B cell (primary cell): ENCODE results near the gene PCGF3. TPM values are rescaled to one million over a fixed set of nuclear protein-coding genes. Genes with fewer than 3 reads are reported as not detected.
"Not testable (repeated sequence)": the region's sequence is repeated elsewhere in the genome, so short reads cannot be mapped to it uniquely, and the experiment has no call there.

Source experiments
- ATAC-seq: fragments of 200-7000 bp; cut with Tn5 transposase; one replicate; pipeline ENCODE4 v1.10.0; 2021; ENCODE audit warnings: low read depth, mild to moderate bottlenecking, moderate number of reproducible peaks, moderate library complexity
- CTCF ChIA-PET: fragments of 350-600 bp; sonication (Branson Sonifier 250); formaldehyde crosslinking; loops from one replicate; lab custom pipeline; 2021; ENCODE audit warnings: antibody characterized with exemption, inconsistent platforms; lab: Charles Lee
- POLR2A ChIA-PET: fragments of 350-600 bp; sonication (Branson Sonifier 250); formaldehyde crosslinking; loops from one replicate; lab custom pipeline; 2021; ENCODE audit warnings: antibody characterized with exemption; lab: Charles Lee
- DNase-seq: peaks from one replicate; pipeline ENCODE4 v3.0.0; 2013
- H2AFZ ChIP-seq: 2 replicates; pipeline ENCODE4 v1.6.1; 2012; ENCODE audit warnings: mild to moderate bottlenecking, low read depth, low read length; ENCODE audit not compliant: insufficient read depth, poor library complexity, severe bottlenecking
- H3K27ac ChIP-seq, 2 donors: 1 replicate in 1 of 2; 2 replicates in 1 of 2; pipeline ENCODE4 v1.5.1; 2012 to 2013; ENCODE audit warnings: low read length in 2 of 2, mild to moderate bottlenecking in 2 of 2, moderate library complexity in 1 of 2
- H3K27me3 ChIP-seq, 4 experiments: fragments of 200-600 bp in 1 of 4; sonication (generic) in 1 of 4; replicated peaks in 1 of 4; 1 replicate in 2 of 4; 2 replicates in 2 of 4; pipeline versions ENCODE4 v1.6.1 to v1.7.0; 2013 to 2016; ENCODE audit warnings: low read length in 3 of 4, mild to moderate bottlenecking in 2 of 4, mixed read lengths in 1 of 4, moderate library complexity in 1 of 4; ENCODE audit not compliant: insufficient read depth in 4 of 4, control insufficient read depth in 3 of 4; ENCODE audit errors: control extremely low read depth in 1 of 4
- H3K36me3 ChIP-seq, 2 experiments: replicated peaks in 1 of 2; 1 replicate in 1 of 2; 2 replicates in 1 of 2; pipeline versions ENCODE4 v1.6.1 to v1.7.1; 2013; ENCODE audit warnings: low read length in 1 of 2; ENCODE audit not compliant: insufficient read depth in 2 of 2, control insufficient read depth in 1 of 2; ENCODE audit errors: control extremely low read depth in 1 of 2, extremely low read depth in 1 of 2
- H3K4me1 ChIP-seq, 2 donors: fragments of 200-600 bp in 1 of 2; sonication (generic) in 1 of 2; 1 replicate in 1 of 2; 2 replicates in 1 of 2; pipeline versions ENCODE4 v1.5.1 to v1.6.1; 2013 to 2017; ENCODE audit warnings: low read length in 2 of 2; ENCODE audit not compliant: control insufficient read depth in 2 of 2, insufficient read depth in 2 of 2
- H3K4me2 ChIP-seq: replicated peaks from 2 replicates; pipeline ENCODE3; 2012; ENCODE audit warnings: mild to moderate bottlenecking, low read depth, low read length; ENCODE audit not compliant: poor library complexity, severe bottlenecking
- H3K4me3 ChIP-seq, 5 experiments: fragments of 200-600 bp in 1 of 5; sonication (generic) in 1 of 5; 1 replicate in 3 of 5; 2 replicates in 2 of 5; pipeline versions ENCODE4 v1.5.1 to v1.7.0; 2011 to 2016; ENCODE audit warnings: low read length in 4 of 5, mild to moderate bottlenecking in 4 of 5, low read depth in 2 of 5, control low read depth in 1 of 5, moderate library complexity in 1 of 5; ENCODE audit not compliant: insufficient read depth in 1 of 5; ENCODE audit errors: control extremely low read depth in 1 of 5, extremely low read depth in 1 of 5
- H3K79me2 ChIP-seq: fragments of 200-600 bp; sonication (generic); one replicate; pipeline ENCODE4 v1.6.0; 2016; ENCODE audit warnings: low read length; ENCODE audit not compliant: control insufficient read depth, insufficient read depth
- H3K9ac ChIP-seq: fragments of 200-600 bp; sonication (generic); 2 replicates; pipeline ENCODE4 v1.6.1; 2017; ENCODE audit warnings: mild to moderate bottlenecking, low read length, moderate library complexity
- H3K9me3 ChIP-seq, 3 donors: one replicate each; pipeline versions ENCODE4 v1.6.1 to v1.7.1; 2013; ENCODE audit warnings: low read length in 2 of 3; ENCODE audit not compliant: control insufficient read depth in 2 of 3, insufficient read depth in 1 of 3; ENCODE audit errors: control extremely low read depth in 1 of 3
- H4K20me1 ChIP-seq: 2 replicates; pipeline ENCODE4 v1.6.0; 2012; ENCODE audit warnings: mild to moderate bottlenecking, low read length; ENCODE audit not compliant: insufficient read depth, control insufficient read depth, poor library complexity, severe bottlenecking
- H3K27ac Mint-ChIP-seq: one replicate; pipeline ENCODE4 v1.8.0; 2021; ENCODE audit warnings: mixed read lengths
- H3K27me3 Mint-ChIP-seq: one replicate; pipeline ENCODE4 v1.8.0; 2021; ENCODE audit warnings: mixed read lengths
- H3K4me1 Mint-ChIP-seq: one replicate; pipeline ENCODE4 v1.8.0; 2021; ENCODE audit warnings: mixed read lengths
- H3K4me3 Mint-ChIP-seq: one replicate; pipeline ENCODE4 v1.8.0; 2021; ENCODE audit warnings: mixed read lengths
- H3K9me3 Mint-ChIP-seq: one replicate; pipeline ENCODE4 v1.8.0; 2022; ENCODE audit warnings: mixed read lengths; ENCODE audit not compliant: insufficient read depth
- EZH2 ChIP-seq: IDR thresholded peaks from 2 replicates; pipeline ENCODE4 v1.6.1; 2012; ENCODE audit warnings: borderline replicate concordance, low read depth, mild to moderate bottlenecking, moderate library complexity, low read length; ENCODE audit not compliant: insufficient read depth, poor library complexity, severe bottlenecking
- WGBS: methylation state at CpG from one replicate; pipeline ENCODE4 v1.1.5; 2013; ENCODE audit warnings: missing lambda C conversion rate; ENCODE audit not compliant: insufficient coverage; 5-methylcytosine and 5-hydroxymethylcytosine counted together
- intact Hi-C: fragments of 100-400 bp; cut with micrococcal nuclease; formaldehyde crosslinking; loops from one replicate; pipeline ENCODE4 v1.10.0; 2022
- polyA plus RNA-seq: library from polyadenylated mRNA; depleted of rRNA; stranded (reverse); fragments of >200 nt; gene quantifications from 2 replicates; pipeline ENCODE4 v1.2.3, GENCODE V29; 2012
- total RNA-seq, 2 donors: library from RNA; stranded (reverse); fragments of 120-200 nt in 1 of 2; gene quantifications; 1 replicate in 1 of 2; 2 replicates in 1 of 2; pipeline versions ENCODE4 v1.2.3 to v1.2.4, GENCODE V29; 2013 to 2022
- TF ChIP-seq, protein P1 (sequence below): fragments of 200-600 bp; IDR thresholded peaks from one replicate; pipeline ENCODE4 v1.8.0; 2022; ENCODE audit warnings: antibody characterized with exemption, mild to moderate bottlenecking

Gene PCGF3
- total and polyA plus RNA-seq, 2 donors (not counting 1 experiment from before 2014, with no cell fraction given) = 65.7 to 90.3 TPM

DNA sequence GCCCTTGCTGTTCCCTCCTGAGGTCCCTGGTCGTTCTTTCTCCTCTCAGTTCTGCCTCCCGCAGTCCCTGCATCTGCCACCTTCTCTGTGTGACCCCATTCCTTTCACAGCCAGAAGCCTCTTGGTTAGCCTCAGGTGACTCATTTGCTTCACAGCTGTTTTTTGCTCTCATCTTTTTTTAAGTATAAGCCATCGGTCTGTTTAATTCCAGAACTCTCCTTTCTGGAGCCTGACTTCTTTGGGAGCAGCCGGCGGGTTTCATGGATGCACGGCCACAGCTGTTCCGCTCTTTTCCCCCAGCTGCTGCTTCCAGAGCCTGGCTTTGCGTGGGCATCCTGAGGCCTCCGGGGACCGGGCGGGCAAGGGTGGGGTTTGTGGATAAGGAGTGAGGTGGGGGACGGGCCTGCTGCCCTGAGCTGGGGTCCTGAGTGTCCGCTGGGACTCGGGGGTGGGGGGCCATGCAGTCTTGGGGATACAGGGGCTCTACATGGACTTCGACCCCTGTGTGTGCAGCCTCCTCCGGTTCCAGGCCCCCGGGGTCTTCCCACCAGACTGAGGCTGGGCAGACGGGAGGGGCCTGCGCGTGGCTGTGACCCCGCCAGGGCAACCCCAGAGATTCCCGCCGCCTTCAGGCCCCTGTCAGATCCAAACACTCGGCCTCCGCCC is 46.7 kb downstream of the PCGF3 start:
- no peak for TF ChIP-seq EZH2
- TF ChIP-seq, protein P1, sequence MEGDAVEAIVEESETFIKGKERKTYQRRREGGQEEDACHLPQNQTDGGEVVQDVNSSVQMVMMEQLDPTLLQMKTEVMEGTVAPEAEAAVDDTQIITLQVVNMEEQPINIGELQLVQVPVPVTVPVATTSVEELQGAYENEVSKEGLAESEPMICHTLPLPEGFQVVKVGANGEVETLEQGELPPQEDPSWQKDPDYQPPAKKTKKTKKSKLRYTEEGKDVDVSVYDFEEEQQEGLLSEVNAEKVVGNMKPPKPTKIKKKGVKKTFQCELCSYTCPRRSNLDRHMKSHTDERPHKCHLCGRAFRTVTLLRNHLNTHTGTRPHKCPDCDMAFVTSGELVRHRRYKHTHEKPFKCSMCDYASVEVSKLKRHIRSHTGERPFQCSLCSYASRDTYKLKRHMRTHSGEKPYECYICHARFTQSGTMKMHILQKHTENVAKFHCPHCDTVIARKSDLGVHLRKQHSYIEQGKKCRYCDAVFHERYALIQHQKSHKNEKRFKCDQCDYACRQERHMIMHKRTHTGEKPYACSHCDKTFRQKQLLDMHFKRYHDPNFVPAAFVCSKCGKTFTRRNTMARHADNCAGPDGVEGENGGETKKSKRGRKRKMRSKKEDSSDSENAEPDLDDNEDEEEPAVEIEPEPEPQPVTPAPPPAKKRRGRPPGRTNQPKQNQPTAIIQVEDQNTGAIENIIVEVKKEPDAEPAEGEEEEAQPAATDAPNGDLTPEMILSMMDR = no peak
- Histone ChIP-seq H3K9me3 (no peaks in the 10 kb centered on the region), H3K27me3 (no peaks in the 10 kb centered on the region), H3K4me1 (no peaks in the 10 kb centered on the region), H3K4me3 (no peak overlapping the region), H2AFZ (no peak overlapping the region), H3K9ac (no peak overlapping the region), H3K27ac (no peak overlapping the region), H3K4me2 (no peak overlapping the region), H4K20me1 (peaks cover 57% of the 10 kb centered on the region), H3K36me3 (peaks cover 5 to 20% of the 10 kb centered on the region in 2 experiments), H3K79me2 (peaks cover 46% of the 10 kb centered on the region)
- H3K27ac Mint-ChIP-seq = no peak overlapping the region
- H3K27me3 Mint-ChIP-seq = no peaks in the 10 kb centered on the region
- intact Hi-C loops = no loop called here
- no peak overlapping the region for H3K4me3 Mint-ChIP-seq
- ATAC-seq = no peak
- H3K4me1 Mint-ChIP-seq = no peaks in the 10 kb centered on the region
- 94% methylated on average over 25 of the region's 25 CpGs for WGBS
- ChIA-PET POLR2A (no interaction called here), CTCF (interaction anchor here (1.9 kb wide), 1 partner anchor 10 kb away, joined by 12 read pairs; no protein-coding TSS in a partner anchor)
- no peak for DNase-seq
- H3K9me3 Mint-ChIP-seq = no peaks in the 10 kb centered on the region

DNA sequence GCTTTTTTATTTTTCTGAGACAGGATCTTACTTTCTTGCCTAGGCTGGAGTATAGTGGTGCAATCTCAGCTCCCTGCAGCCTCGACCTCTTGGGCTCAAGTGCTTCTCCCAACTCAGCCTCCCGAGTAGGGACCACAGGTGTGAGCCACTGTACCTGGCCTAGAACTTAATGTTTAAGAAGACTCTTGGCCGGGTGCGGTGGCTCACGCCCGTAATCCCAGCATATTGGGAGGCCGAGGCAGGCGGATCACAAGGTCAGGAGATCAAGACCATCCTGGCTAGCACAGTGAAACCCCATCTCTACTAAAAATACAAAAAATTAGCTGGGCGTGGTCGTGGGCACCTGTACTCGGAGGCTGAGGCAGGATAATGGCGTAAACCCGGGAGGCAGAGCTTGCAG is 47.6 kb downstream of the PCGF3 start:
- H3K4me2 ChIP-seq, H3K27me3 ChIP-seq, H3K4me1 Mint-ChIP-seq, H3K4me3 Mint-ChIP-seq, ATAC-seq, DNase-seq, intact Hi-C loops, H3K9me3 ChIP-seq, H3K27ac ChIP-seq, H2AFZ ChIP-seq, H3K4me3 ChIP-seq, H3K9me3 Mint-ChIP-seq, H3K9ac ChIP-seq, H3K27ac Mint-ChIP-seq, H3K4me1 ChIP-seq, H3K27me3 Mint-ChIP-seq: not testable (repeated sequence)
- Histone ChIP-seq H4K20me1 (peaks cover 62% of the 10 kb centered on the region), H3K79me2 (peaks cover 46% of the 10 kb centered on the region), H3K36me3 (peaks cover 3 to 24% of the 10 kb centered on the region in 2 experiments)
- 92% methylated on average over 7 of the region's 13 CpGs for WGBS
- ChIA-PET CTCF (interaction anchor here (1.9 kb wide), 1 partner anchor 11 kb away, joined by 12 read pairs; no protein-coding TSS in a partner anchor), POLR2A (interaction anchor here (0.6 kb wide), 1 partner anchor 71 kb away, joined by 3 read pairs; no protein-coding TSS in a partner anchor)
